Loucy (cell line): Measurements from ENCODE around the gene MAST4.

ENCODE experiments used
- CTCF ChIP-seq: fragments of 200-600 bp; sonication (generic); conservative IDR thresholded peaks from 2 replicates; pipeline ENCODE4 v1.5.1; 2014; ENCODE audit warnings: mild to moderate bottlenecking, antibody characterized with exemption, low read length
- EZH2phosphoT487 ChIP-seq: fragments of 200-600 bp; IDR thresholded peaks from 2 replicates; pipeline ENCODE4 v1.6.1; 2018; ENCODE audit warnings: antibody characterized with exemption, mild to moderate bottlenecking, moderate library complexity, borderline replicate concordance

- TF ChIP-seq CTCF (no peak), EZH2phosphoT487 (no peak)
These were observed 564.1 kb downstream of the MAST4 start for GRCh38 chr5:67160272-67160671.
